ENCODE measurements around the gene AXL.

AXL gene

DNA sequence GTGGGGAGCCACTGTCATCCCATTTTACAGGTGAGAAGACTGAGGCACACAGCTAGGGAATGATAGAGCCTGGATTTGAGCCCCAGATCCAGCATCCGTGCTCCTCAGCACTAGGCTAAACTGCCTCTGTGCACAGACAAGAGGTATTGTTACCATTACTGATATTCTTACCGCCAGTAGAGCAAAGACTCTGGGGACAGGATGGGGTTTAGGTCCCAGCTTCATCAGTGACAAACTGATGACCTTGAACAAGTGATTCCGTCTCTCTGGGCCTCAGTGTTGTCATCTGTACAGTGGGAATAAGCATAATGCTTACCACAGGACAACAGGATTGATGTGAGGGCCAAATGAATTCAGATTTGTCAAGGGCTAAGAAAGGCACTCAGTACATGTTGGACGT is 16.5 kb downstream of the AXL start:
- DNase-seq, result no peak

- no peak for DNase-seq
Observed at GRCh38 chr19:41238244-41238643, 19.2 kb downstream of the AXL start.

- no peak for DNase-seq
Observed at GRCh38 chr19:41239363-41239762, 20.3 kb downstream of the AXL start.

GRCh38 chr19:41239961-41240574 is 21.0 kb downstream of the AXL start:
- no peak for DNase-seq

DNA sequence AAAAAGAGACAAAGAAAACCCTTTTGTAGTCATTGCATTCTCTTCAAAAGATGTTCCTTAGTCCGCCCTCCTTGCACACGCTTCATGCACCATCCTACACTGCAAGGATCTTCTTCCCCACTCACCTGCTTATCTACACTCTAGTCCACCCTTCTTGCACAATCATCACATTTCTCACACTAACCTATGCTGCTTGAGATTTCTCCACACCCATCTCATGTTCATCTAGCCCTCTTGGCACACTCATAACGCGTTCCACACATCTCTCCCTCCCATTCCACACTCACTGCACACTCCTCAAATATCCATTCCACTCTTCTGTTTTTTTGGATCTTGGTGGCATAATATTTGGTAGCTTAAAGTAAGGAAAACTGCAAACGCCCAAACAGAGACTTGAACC is 22.8 kb downstream of the AXL start:
- DNase-seq, result no peak

GRCh38 chr19:41244117-41244516 is 25.1 kb downstream of the AXL start:
- no peak for DNase-seq

GRCh38 chr19:41245843-41246242 is 26.8 kb downstream of the AXL start:
- DNase-seq, result no peak

DNA sequence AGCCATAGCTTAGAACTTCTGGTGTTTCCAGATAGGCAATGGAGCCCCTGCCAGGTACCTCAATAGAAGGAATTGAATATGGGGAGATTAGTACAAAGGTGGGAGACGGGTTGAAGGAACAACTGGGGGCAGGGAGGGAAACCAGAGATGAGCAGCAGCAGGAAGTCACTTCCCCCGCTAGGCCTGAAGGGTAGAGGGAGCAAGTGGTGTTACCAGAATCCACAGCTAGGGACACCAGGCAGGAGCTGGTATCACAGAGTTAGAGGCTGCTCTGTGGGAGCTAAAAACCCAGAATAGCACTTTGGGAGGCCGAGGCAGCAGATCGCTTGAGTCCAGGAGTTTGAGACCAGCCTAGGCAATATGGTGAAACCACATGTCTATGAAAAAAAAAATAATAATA is 29.9 kb downstream of the AXL start:
- no peak for DNase-seq

DNA sequence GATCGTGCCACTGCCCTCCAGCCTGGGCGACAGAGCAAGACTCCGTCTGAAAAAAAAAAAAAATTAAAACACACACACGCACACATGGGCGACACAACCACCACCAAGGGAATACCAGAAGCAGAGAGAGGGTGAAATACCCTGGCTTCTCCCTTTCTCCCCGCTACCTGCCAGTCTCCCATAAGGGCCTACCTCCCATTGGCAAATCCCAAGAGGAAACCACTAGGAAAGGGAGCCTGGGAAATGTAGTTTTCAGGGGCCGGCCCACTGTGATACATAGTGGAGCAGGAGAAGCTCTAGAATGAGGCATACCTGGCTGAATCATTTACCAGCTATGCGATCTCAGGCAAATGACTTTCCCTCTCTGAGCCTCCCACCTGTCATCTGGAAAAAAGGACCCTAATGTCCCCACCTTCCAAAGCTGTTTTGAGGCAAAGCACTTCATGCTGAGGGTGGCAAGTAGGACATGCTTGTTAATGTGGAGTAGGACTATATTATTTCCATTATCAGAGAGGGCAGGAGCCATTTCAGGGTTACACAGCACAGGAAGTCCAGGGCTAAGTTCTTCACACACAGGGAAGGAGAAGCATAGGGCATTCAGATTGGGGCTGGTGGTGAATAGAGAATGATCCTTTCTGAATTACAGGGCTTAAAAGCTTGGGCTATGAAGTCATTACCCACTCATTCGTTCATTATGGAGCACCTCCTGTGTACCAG is 30.8 kb downstream of the AXL start:
- no peak for DNase-seq

- DNase-seq, result no peak
Observed at GRCh38 chr19:41253660-41254059, 34.6 kb downstream of the AXL start.

GRCh38 chr19:41255171-41255570 is 36.1 kb downstream of the AXL start:
- DNase-seq, result no peak

DNA sequence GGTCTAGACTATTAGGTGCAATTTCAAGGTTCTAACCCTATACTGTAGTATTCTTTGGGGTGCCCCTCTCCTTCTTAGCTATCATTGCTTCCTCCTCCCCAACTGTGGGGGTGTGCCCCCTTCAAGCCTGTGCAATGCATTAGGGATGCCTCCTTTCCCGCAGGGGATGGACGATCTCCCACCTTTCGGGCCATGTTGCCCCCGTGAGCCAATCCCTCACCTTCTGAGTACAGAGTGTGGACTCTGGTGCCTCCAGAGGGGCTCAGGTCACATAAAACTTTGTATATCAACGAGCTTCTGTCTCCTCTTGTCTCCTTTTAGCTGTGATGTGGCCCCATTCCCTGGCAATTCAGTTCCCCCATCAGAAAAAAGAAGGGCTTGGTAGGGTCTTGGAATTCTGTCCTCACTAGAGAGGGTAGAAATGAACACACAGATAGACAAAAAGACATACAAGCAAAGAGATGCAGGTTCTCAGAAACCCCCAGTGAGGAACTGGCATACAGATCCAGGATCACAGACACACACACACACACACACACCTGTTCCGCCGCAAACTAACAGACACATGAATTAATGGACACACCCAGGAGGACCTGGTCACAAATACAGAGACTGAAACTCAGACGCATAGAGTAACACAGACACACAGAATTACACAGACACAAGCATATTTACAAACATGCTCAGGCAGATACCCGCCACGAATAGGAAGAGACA is 42.6 kb downstream of the AXL start:
- no peak for DNase-seq

DNA sequence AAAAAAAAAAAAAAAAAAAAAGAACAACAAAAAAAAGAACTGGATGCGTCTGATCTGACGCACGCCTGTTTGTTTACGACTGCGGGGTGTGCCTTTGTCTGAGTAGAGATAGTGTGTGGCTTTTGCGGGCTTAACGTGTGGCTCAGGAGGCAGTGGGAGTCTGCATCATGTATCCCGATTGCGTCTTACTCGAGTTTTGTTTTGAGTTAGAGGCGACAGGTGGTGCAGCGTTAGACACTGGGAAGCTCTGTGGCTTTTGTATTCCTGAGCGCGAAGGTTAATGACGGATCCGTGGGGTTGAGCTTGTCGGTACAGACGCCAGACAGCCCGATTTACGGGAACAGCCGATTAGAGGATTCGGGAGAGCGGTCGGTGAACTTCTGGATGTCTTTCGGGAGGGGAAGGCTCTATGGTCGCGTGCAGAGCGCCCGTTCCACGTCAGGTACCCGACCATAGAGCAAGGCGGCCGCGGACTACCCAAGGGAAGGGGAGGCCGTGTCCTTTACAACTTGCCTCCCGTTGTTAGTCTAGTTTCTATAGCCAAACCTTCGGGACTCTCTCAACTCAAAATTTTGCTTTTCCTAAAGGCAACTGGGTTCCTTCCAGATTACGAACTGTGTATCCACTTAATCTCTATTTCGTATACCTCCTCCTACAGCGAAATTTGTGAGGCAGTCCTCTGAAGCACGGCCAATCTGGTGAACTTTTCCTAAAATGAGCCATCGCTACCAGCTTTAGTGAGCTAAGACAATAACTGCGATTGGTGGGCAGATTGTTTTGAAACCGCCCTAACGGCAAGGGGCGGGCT is 44.2 kb downstream of the AXL start:
- peak; percentile 64 to 99 (median 87) for DNase-seq

DNA sequence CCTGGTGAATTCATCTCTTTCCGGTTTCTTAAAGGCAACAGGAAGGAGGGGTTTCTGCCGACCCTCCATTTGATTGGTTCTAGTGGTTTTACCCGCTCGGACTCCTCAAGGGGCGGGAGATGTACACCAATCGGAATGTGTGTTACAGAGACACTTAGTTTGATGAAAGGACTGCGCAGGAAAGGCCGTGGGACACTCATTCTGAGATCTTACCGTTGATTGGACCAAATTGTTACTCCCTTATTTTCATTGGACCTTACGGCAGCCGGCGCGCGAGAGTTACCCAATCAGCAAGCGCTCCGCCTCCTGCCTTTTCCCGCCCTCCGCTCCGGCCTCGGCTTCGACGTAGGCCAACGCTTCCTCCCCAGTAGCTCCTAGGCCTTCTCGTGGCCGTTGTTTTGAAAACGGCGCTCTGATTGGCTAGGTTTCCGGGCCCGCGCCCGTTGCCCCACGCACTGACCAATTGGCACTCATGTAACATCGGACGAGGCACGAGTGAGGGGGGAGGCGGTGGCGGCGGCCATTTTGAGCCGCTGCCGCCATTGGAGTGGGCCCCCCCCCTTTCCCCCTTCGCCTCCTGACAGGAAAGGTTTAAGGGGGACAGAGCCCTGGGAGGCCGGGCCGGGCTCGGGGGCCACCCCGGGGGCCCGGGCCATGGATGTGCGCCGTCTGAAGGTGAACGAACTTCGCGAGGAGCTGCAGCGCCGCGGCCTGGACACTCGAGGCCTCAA is 45.0 kb downstream of the AXL start, which contains the start of gene HNRNPUL1:
Gene HNRNPUL1 (plus strand): TSS at position 523 of the 731 bp plus-strand sequence. CDS start 132 bp downstream, at position 655.
- DNase-seq, result peak; percentile 94 to 100 (median 98)

GRCh38 chr19:41264581-41265394 is 45.8 kb downstream of the AXL start:
- DNase-seq, result peak; percentile 11 to 75 (median 37)

DNA sequence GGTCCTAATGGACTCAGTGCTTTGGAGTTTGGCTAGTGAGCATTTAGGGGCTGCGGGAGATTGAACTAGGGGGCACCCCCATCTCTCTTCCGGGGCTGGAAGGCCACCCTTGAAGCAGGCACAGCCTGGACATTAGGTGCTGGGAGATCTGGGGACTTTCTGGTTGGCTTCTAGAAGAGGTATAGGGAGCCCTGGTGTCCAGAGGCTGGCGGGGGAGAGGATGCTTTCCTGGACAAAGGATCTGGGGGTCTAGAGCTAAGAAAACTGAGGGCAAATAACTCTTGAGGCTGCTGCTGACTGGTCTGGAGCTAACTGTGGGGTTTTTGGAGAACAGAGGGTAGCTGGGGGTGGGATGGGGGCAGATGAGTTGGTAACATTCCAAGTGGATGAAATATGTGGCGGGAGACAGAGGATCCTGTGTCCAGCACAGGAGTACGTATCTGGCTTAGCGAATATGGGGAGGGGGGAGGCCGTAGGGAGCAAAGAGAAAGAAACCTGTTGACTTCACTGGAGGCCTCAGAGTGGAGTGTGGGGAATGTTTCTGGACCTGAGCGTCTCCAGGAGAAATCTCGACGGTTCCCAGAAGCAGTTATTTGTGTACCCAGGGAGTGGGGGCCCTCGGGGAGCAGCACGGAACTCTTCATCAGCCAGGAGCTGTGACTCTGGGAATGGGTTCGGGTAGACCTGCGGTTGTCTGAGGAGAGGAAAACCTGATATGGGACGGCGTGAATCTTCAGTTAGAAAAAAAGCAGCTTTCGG is 46.6 kb downstream of the AXL start:
- DNase-seq, result peak in 1 of 5 experiments; percentile 19

DNA sequence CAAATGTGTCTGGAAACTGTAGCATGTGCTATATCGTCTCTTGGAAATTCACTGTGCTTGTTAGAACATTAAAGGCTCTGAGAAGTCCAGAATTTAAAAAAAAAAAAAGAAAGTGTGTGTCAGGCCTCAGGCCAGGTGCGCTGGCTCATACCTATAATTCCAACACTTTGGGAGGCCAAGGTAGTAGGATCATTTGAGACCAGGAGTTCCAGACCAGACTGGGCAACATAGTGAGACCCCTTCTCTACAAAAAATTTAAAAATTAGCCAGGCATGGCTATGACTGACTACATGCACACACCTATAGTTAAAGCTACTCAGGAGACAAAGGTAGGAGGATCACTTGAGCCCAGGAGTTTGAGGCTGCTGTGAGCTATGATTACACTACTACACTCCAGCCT is 50.0 kb downstream of the AXL start:
- no peak for DNase-seq

- no peak for DNase-seq
Observed at GRCh38 chr19:41269571-41269970, 50.5 kb downstream of the AXL start.

- no peak for DNase-seq
Observed at GRCh38 chr19:41273076-41273475, 54.1 kb downstream of the AXL start.

GRCh38 chr19:41274802-41275201 is 55.8 kb downstream of the AXL start:
- no peak for DNase-seq

- DNase-seq, result no peak
Observed at GRCh38 chr19:41276231-41276630, 57.2 kb downstream of the AXL start.
